GM10266 (cell line): Measurements from ENCODE around the gene TBC1D25.
A peak's percentile ranks its signal among the peaks of the same experiment; 100 is the strongest.
"Not testable (repeated sequence)": the region's sequence is repeated elsewhere in the genome, so short reads cannot be mapped to it uniquely, and the experiment has no call there.

Experiments used
- DNase-seq: peaks from one replicate; pipeline ENCODE4 v3.0.0; 2012; ENCODE audit errors: extremely low spot score
- CTCF ChIP-seq: IDR thresholded peaks from 2 replicates; pipeline ENCODE4 v1.5.1; 2012; ENCODE audit warnings: mild to moderate bottlenecking, low read depth; ENCODE audit not compliant: control insufficient read depth, insufficient read depth; ENCODE audit errors: missing control alignments

The TBC1D25 gene

GRCh38 chrX:48523682-48524081 lies 15.8 kb upstream of the TBC1D25 start:
- no peak for TF ChIP-seq CTCF
- no peak for DNase-seq

DNA sequence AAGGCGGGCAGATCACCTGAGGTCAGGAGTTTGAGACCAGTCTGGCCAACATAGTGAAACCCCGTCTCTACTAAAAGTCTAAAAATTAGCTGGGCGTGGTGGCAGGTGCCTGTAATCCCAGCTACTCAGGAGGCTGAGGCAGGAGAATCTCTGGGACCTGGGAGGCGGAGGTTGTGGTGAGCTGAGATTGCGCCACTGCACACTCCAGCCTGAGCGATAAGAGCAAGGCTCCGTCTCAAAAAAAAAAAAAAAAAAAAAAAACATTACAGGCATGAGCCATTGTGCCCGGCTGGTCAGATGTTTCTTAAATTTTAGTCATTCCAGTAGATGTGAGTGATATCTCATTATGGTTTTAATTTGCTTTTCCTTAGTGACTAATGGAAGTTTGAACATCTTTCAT lies 13.7 kb upstream of the TBC1D25 start:
- DNase-seq, result not testable (repeated sequence)

- DNase-seq, result no peak
- TF ChIP-seq CTCF, result no peak
Measured at GRCh38 chrX:48530736-48531135, 8.8 kb upstream of the TBC1D25 start.

DNA sequence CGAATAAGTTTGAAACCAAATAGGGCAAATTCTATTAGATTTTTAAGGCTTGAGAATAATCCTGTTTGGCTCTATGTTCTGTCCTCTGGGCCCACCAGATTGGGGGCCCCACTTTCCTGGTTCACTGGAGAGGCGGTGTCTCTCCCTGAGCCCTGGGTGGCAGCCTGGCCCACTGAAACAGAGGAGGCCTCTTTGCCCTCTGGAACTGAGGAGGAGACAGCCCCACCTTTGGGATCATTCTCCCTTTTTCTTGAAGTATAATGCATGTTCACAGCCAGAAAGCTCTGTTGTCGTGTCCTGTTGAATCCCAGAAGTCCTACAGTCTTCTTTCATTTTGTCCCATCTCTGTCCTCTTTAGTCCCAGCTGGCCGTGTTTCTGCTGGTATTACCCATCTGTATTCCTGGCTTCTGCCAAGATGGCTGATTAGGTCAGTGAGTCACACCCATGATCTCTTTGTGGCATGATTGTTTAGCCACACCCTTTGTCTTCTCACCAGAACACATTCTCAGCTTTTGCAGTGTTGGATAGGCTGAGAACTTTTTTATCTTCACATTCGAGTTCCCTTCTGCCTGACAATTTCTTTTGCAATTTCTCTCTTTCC lies 8.1 kb upstream of the TBC1D25 start:
- no peak for TF ChIP-seq CTCF
- DNase-seq, result no peak

DNA sequence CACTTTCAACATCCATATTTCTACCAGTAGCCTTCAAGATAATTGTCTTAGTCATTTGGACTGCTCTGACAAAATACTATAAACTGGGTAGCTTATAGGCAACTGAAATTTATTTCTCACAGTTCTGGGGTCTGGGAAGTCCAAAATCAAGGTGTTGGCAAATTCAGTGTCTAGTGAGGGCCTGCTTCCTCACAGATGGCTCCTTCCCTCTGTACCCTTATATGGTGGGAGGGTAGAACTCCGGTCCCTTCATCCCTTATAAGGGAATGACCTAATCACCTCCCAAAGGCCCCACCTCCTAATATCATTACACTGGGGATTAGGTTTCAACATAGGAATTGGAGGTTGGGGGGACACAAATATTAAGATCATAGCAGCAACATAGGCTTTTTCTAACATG lies 7.4 kb upstream of the TBC1D25 start:
- DNase-seq, result no peak
- no peak for TF ChIP-seq CTCF

DNA sequence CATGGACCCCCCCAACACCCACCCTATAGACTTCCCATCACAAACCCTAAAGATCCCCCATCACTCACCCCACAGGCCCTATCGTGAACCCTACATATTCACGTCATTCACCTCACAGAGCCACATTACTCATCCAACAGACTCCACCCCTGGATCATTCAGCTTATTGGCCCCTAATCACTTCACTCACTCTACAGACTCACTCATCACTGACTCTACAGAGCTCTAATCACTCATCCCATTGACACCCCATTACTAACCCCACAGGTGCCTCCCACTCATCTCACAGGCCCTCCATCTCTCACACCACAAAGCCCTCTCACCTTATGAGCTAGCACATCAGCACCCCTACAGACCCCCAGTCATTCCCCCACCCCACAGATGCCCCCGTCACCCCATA lies 6.3 kb upstream of the TBC1D25 start:
- no peak for TF ChIP-seq CTCF
- DNase-seq, result no peak

DNA sequence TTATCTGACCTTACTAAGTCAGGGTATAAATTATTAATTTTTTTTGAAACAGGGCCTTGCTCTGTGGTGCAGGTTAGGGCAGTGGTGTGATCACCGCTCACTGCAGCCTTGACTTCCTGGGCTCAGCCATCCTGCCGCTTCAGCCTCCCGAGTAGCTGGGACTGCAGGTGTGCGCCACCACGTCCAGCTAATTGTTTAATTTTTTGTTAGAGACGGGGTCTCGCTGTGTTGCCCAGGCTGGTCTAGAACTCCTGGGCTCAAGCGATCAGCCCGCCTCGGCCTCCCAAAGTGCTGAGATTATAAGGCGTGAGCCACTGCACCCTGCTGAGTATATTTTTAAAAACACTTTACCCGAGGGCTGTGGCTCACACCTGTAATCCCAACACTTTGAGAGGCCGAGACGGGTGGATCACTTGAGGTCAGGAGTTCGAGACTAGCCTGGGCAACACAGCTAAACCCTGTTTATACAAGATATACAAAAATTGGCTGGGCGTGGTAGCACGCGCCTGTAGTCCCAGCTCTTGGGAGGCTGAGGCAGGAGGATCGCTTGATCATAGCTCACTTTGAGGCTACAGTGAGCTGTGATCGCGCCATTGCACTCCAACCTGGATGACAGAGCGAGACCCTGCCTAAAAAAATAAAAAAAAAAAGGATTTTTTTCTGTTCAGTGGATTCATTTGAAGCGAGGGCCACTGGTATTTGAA lies 721 bp upstream of the TBC1D25 start:
- no peak for TF ChIP-seq CTCF

DNA sequence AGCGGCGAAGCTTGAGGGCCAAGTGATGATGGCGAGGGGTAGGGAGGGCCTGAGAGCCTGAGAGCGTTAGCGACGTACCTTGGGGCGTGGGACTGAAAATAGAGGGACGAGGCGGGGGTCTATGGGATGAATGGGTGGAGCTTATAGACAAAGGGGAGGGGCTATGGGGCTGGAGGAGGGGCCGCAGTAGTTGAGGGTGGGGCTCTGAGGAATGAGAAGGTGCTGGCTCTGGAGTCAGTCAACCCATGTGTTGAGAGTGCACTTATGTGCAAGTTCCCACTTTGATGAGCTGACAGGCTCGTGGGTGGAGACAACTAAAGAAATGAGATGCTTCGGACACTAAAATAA lies 488 bp downstream of the TBC1D25 start:
- TF ChIP-seq CTCF, result no peak
- peak; percentile 56 for DNase-seq

More for the DNA sequence above, 721 bp upstream of the TBC1D25 start:
- DNase-seq, result no peak
